ENCODE measurements around the gene BTNL8.

DNA sequence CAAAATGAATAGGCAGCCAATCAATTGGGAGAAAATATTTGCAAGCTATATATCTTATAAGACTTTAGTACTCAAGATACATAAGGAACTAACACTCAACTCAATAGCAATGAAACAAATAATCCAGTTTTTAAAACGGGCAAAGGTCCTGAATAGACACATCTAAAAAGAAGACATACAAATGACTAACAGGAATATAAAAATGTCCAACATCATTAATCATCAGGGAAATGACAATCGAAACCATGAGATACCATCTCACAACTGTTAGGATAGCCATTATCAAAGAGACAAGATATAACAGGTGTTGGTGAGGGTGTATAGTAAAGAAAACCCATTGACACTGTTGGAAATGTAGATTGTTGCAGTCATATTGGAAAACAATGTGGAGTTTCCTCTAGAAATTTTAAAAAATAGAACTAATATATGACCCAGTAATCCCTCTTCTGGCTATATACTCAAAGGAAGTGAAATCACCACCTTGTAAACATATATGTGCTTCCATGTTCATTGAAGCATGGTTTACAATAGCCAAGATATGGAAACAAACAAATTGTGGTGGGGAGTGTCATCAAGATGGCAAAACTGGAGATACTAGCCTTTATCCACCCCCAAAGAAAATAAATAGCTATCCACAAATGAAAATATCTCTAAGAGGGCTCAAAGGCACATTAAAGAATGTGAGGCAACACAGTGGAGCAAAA, 75.8 kb downstream of the BTNL8 start:
- TF ChIP-seq POLR2AphosphoS5 (IDR thresholded peaks at IDR 0.05; ENCODE audit: insufficient read depth, low read depth, low read length) = no peak
- no peak for TF ChIP-seq POLR2A (IDR thresholded peaks at IDR 0.05; ENCODE audit: low read depth, low read length)
